Cardiac muscle cell (in vitro differentiated cells and primary cell): Measurements from ENCODE around the gene WDR5B. TPM values are rescaled to one million over a fixed set of nuclear protein-coding genes. Genes with fewer than 3 reads are reported as not detected.
A peak's percentile ranks its signal among the peaks of the same experiment; 100 is the strongest.

Experiments used
- DNase-seq, 2 donors: peaks; one replicate each; pipeline versions ENCODE4 v3.0.0 to v3.0.0-alpha.2; 2010 to 2017; ENCODE audit warnings: low read depth in 1 of 2, low spot score in 1 of 2
- H3K27ac ChIP-seq: fragments of 200-600 bp; sonication (generic); 2 replicates; pipeline ENCODE4 v1.5.1; 2016
- H3K27me3 ChIP-seq: fragments of 200-600 bp; sonication (generic); 2 replicates; pipeline ENCODE4 v1.6.0; 2016; ENCODE audit warnings: control low read depth
- H3K36me3 ChIP-seq: fragments of 200-600 bp; sonication (generic); 2 replicates; pipeline ENCODE4 v1.5.1; 2016; ENCODE audit warnings: control low read depth
- H3K4me1 ChIP-seq: fragments of 200-600 bp; sonication (generic); 2 replicates; pipeline ENCODE4 v1.8.1; 2017; ENCODE audit warnings: low read depth, mild to moderate bottlenecking, mixed run types
- H3K4me3 ChIP-seq: fragments of 200-600 bp; sonication (generic); 2 replicates; pipeline ENCODE4 v1.5.1; 2016; ENCODE audit warnings: mild to moderate bottlenecking
- H3K9me3 ChIP-seq: fragments of 200-600 bp; sonication (generic); 2 replicates; pipeline ENCODE4 v1.5.1; 2017; ENCODE audit warnings: low read depth, mild to moderate bottlenecking, control low read depth
- polyA plus RNA-seq: library from polyadenylated mRNA; unstranded; fragments of >200 nt; fragmentation: Nextera tagmentation; extraction: Ambion mirVana; gene quantifications from 2 replicates; pipeline ENCODE4 v1.2.1, GENCODE V29; 2016
- total RNA-seq: library from RNA; depleted of rRNA; stranded (reverse); fragments of >200 nt; gene quantifications from 2 replicates; pipeline ENCODE4 v1.2.3, GENCODE V29; 2016
- TF ChIP-seq, protein P1 (sequence below): IDR thresholded peaks from 2 replicates; pipeline ENCODE4 v1.5.1; 2012; ENCODE audit warnings: low read depth, mild to moderate bottlenecking, low read length

The WDR5B gene
- total RNA-seq = 3.1 and 4.9 TPM in 2 replicates
- polyA plus RNA-seq = 3.9 and 4.2 TPM in 2 replicates

DNA sequence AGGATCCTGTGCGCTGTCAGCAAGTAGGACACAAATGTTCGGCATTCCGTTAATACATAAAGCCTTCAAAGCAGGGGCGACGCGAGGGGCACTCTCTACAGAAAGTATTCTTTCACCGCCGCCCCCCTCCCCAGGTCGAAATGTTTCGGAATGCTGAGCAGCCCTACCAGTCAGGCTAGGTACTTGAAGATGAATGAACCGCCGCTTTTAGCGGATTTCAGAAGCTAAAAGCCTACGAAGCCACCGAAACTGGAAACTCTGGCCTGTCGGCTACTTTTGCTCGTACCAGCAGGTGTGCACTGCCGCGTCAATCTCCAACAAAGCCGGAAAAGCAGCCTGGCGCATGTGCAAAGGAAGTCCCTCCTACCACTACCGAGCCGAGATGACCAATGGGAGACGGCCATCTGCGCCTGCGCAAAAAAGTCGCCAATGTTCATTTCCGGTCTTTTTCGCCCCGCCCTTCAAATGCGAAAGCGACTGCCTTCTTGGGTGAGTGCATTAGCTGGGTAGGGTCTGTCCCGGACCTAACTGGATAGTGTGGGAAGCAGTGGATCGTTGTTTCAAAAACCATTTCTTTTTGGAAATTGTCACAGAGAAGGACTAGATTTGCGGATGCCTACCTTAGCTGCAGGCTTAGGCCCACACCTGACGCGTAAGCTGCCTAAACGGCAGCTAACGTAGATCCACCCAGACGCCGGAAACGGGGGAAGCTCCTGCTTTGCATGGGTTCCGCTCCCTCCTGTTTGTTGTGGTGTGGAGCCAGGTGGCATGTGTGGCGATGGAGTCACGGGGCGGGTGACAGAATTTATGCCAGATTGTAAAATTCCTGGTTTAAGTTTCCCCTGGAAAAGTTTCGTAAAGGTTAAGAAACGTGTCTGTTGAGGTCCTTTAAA is at the start of gene WDR5B:
Gene WDR5B (minus strand): TSS at position 301 of the 893 bp plus-strand sequence. CDS start 534 bp downstream, outside the sequence.
- peaks cover 13% of the 10 kb centered on the region for H3K36me3 ChIP-seq
- no peaks in the 10 kb centered on the region for H3K9me3 ChIP-seq
- H3K4me1 ChIP-seq = peaks cover 15% of the 10 kb centered on the region
- peak within 1 kb of the TSS; percentile 92 for H3K4me3 ChIP-seq
- TF ChIP-seq, protein P1, sequence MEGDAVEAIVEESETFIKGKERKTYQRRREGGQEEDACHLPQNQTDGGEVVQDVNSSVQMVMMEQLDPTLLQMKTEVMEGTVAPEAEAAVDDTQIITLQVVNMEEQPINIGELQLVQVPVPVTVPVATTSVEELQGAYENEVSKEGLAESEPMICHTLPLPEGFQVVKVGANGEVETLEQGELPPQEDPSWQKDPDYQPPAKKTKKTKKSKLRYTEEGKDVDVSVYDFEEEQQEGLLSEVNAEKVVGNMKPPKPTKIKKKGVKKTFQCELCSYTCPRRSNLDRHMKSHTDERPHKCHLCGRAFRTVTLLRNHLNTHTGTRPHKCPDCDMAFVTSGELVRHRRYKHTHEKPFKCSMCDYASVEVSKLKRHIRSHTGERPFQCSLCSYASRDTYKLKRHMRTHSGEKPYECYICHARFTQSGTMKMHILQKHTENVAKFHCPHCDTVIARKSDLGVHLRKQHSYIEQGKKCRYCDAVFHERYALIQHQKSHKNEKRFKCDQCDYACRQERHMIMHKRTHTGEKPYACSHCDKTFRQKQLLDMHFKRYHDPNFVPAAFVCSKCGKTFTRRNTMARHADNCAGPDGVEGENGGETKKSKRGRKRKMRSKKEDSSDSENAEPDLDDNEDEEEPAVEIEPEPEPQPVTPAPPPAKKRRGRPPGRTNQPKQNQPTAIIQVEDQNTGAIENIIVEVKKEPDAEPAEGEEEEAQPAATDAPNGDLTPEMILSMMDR = peak; percentile 3
- H3K27ac ChIP-seq = peak within 1 kb of the TSS; percentile 93
- DNase-seq = peak; percentile 97 to 98
- H3K27me3 ChIP-seq = no peaks in the 10 kb centered on the region

DNA sequence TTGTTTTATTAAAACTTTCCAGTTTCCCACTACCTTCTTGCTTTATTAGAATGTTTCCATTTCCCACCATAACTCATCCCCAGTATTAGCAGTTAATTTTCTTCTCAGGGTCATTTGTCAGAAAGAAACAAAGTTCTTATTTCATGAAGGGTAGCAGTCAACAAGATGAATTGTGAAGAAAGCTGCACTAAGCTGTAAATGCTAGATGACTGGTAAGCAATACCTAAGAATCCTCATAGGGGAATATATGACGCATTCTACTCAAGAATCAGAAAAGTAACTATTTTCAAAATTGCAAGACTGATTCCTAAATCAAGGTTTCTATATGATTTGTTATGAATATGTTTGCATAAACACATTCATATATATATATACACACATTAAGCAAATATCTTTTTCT is 48.8 kb upstream of the WDR5B start:
- Histone ChIP-seq H3K4me3 (no peak overlapping the region), H3K9me3 (no peaks in the 10 kb centered on the region), H3K36me3 (peaks cover 15% of the 10 kb centered on the region), H3K27ac (no peak overlapping the region), H3K27me3 (no peaks in the 10 kb centered on the region), H3K4me1 (peaks cover 13% of the 10 kb centered on the region)
- no peak for DNase-seq
- TF ChIP-seq, protein P1 = no peak

DNA sequence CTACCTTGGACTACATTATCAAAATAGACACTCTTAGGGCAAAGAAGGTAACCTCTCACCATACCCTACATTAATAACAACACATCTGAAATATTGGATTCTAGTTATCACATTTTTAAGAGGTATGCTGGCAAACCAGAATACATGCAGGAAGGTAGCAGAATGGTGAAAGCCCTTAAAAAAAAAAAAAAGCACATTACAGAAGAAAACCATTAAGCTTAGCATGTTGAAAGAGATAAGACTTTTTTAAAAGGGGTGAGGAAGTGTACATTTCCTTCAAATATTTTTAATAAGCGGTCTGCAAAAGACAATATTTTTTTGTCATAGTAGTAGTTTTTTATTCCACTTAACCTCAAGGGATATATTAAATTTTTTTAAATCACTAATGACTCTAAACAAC is 46.5 kb upstream of the WDR5B start:
- Histone ChIP-seq H3K27ac (no peak overlapping the region), H3K27me3 (no peaks in the 10 kb centered on the region), H3K4me1 (no peaks in the 10 kb centered on the region), H3K36me3 (peaks cover 32% of the 10 kb centered on the region), H3K4me3 (no peak overlapping the region), H3K9me3 (no peaks in the 10 kb centered on the region)
- TF ChIP-seq, protein P1 = no peak
- DNase-seq = no peak

DNA sequence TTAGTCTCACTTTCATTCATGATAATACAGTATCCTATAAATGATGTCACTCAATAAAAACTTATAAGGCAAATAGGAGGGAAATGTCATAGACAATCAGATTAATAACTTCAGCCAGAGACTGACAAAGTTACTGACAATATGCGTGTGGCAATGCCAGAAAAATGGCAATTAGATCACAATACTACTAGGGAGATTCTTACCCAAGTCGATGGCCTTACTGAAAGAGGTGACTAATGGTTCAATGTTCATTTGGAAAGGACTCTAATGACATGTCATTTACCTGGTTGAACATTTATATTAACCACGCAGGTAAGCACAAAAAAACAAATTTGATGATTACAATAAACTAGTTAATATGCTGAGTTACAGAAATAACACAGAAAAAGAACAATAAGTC is 45.9 kb upstream of the WDR5B start:
- Histone ChIP-seq H3K36me3 (peaks cover 38% of the 10 kb centered on the region), H3K27me3 (no peaks in the 10 kb centered on the region), H3K4me3 (no peak overlapping the region), H3K27ac (no peak overlapping the region), H3K4me1 (no peaks in the 10 kb centered on the region), H3K9me3 (no peaks in the 10 kb centered on the region)
- TF ChIP-seq, protein P1 = no peak
- no peak for DNase-seq

DNA sequence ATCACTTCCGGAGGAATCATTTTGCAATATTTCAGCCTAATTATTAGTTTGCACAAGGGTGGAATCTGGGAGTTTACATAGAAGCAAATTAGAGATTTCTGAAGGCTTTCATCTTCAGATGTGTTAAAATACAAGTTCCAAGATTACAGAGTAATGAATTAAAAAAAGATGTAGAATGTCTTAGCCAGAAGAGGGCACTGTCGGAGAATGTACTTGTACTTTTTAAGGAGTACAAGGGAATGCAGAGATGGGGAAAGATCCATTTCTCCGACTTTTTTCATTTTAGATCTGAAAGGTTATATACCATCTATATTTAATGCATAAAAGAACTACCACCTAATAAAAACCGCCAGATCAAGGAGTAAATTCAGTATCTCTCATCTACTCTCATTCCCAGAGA is 43.1 kb upstream of the WDR5B start:
- DNase-seq = peak; percentile 29 to 75
- Histone ChIP-seq H3K4me1 (no peaks in the 10 kb centered on the region), H3K9me3 (no peaks in the 10 kb centered on the region), H3K36me3 (peaks cover 39% of the 10 kb centered on the region), H3K27me3 (no peaks in the 10 kb centered on the region), H3K4me3 (no peak overlapping the region), H3K27ac (no peak overlapping the region)
- TF ChIP-seq, protein P1 = peak; percentile 53
